Esophagus squamous epithelium (tissue), 5 donors: ENCODE results near the gene ATP1B3. TPM values are rescaled to one million over a fixed set of nuclear protein-coding genes. Genes with fewer than 3 reads are reported as not detected.
A peak's percentile ranks its signal among the peaks of the same experiment; 100 is the strongest.

ENCODE experiments used
- DNase-seq: peaks from one replicate; lab custom pipeline; 2025; lab: John Stamatoyannopoulos, UW
- H3K27ac ChIP-seq, 4 donors: fragments of 200-600 bp; sonication (generic); one replicate each; pipeline ENCODE4 v1.5.1; 2016 to 2019; ENCODE audit warnings: mild to moderate bottlenecking in 1 of 4
- H3K27me3 ChIP-seq, 4 donors: fragments of 200-600 bp; sonication (generic); 1 replicate in 3 of 4; 2 replicates in 1 of 4; pipeline versions ENCODE4 v1.5.1 to v1.6.0; 2017 to 2021; ENCODE audit warnings: antibody characterized with exemption in 1 of 4
- H3K36me3 ChIP-seq, 3 donors: fragments of 200-600 bp; sonication (generic); one replicate each; pipeline ENCODE4 v1.5.1; 2016 to 2019
- H3K4me1 ChIP-seq, 3 donors: fragments of 200-600 bp; sonication (generic); one replicate each; pipeline ENCODE4 v1.5.1; 2017 to 2019
- H3K4me3 ChIP-seq, 4 donors: fragments of 200-600 bp; sonication (generic); 1 replicate in 3 of 4; 2 replicates in 1 of 4; pipeline ENCODE4 v1.5.1; 2016 to 2019; ENCODE audit warnings: mild to moderate bottlenecking in 2 of 4, moderate library complexity in 1 of 4
- H3K9me3 ChIP-seq, 3 donors: fragments of 200-600 bp; sonication (generic); one replicate each; pipeline ENCODE4 v1.5.1; 2016 to 2019
- CTCF ChIP-seq, 6 experiments: fragments of 450-650 bp in 4 of 6; fragments of 200-600 bp in 2 of 6; sonication (generic) in 2 of 6; IDR thresholded peaks; one replicate each; pipeline ENCODE4 v1.5.1; 2016 to 2019; ENCODE audit warnings: antibody characterized with exemption in 6 of 6, mild to moderate bottlenecking in 4 of 6, moderate library complexity in 4 of 6
- POLR2A ChIP-seq, 4 donors: fragments of 450-650 bp; IDR thresholded peaks; one replicate each; pipeline ENCODE4 v1.6.1; 2017; ENCODE audit warnings: antibody characterized with exemption in 4 of 4, mild to moderate bottlenecking in 4 of 4, moderate library complexity in 3 of 4
- WGBS, 2 donors: methylation state at CpG; one replicate each; pipeline ENCODE4 v1.1.5; 2018; 5-methylcytosine and 5-hydroxymethylcytosine counted together
- intact Hi-C: fragments of 100-400 bp; cut with DNase I; formaldehyde crosslinking; loops from one replicate; pipeline ENCODE4 v1.15.0; 2022
- total RNA-seq, 4 donors: library from RNA; depleted of rRNA; stranded (reverse); fragments of >200 nt; gene quantifications; one replicate each; pipeline ENCODE4 v1.1.0, GENCODE V29; 2016
- donor health status: DM: yes; HTN: yes; CAD: no.

ATP1B3 gene
- total RNA-seq, 4 donors from 2014 or later = 61.0 to 160 (median 126) TPM

- intact Hi-C loops = no loop called here
- TF ChIP-seq CTCF (IDR thresholded peaks at IDR 0.05) (no peak), POLR2A (IDR thresholded peaks at IDR 0.05) (no peak)
- no peak overlapping the region for H3K4me3 ChIP-seq
- H3K27ac ChIP-seq = no peak overlapping the region
- H3K27me3 ChIP-seq = peaks cover 0 to 4% (median 0%) of the 10 kb centered on the region in 4 donors
- H3K4me1 ChIP-seq = peaks cover 5 to 37% (median 13%) of the 10 kb centered on the region in 3 donors
- no peak for DNase-seq
- WGBS, 2 donors = 60 to 63% methylated on average over 5 of the region's 5 CpGs
- H3K9me3 ChIP-seq = no peaks in the 10 kb centered on the region
- H3K36me3 ChIP-seq = no peaks in the 10 kb centered on the region
Measured at GRCh38 chr3:141851411-141851810, 25.0 kb upstream of the ATP1B3 start.

GRCh38 chr3:141853081-141853601 is 23.3 kb upstream of the ATP1B3 start:
- no peaks in the 10 kb centered on the region for H3K36me3 ChIP-seq
- H3K4me3 ChIP-seq = no peak overlapping the region
- H3K27me3 ChIP-seq = peaks cover 0 to 19% (median 0%) of the 10 kb centered on the region in 4 donors
- peaks cover 5 to 37% (median 12%) of the 10 kb centered on the region in 3 donors for H3K4me1 ChIP-seq
- peak overlapping the region; percentile 49 to 62 (median 53) for H3K27ac ChIP-seq
- WGBS, 2 donors = 19 to 24% methylated on average over 4 of the region's 4 CpGs
- intact Hi-C loops = no loop called here
- DNase-seq = no peak
- H3K9me3 ChIP-seq = no peaks in the 10 kb centered on the region
- TF ChIP-seq POLR2A (IDR thresholded peaks at IDR 0.05) (no peak), CTCF (IDR thresholded peaks at IDR 0.05) (no peak)

- TF ChIP-seq POLR2A (IDR thresholded peaks at IDR 0.05) = no peak
- TF ChIP-seq CTCF (IDR thresholded peaks at IDR 0.05) = peak in 3 of 6 experiments; percentile 12 to 31 (median 13)
- Histone ChIP-seq H3K4me1 (peaks cover 5 to 37% (median 12%) of the 10 kb centered on the region in 3 donors), H3K27ac (peak overlapping the region; percentile 49 to 62 (median 53)), H3K36me3 (no peaks in the 10 kb centered on the region), H3K27me3 (peaks cover 0 to 22% (median 0%) of the 10 kb centered on the region in 4 donors), H3K4me3 (no peak overlapping the region), H3K9me3 (no peaks in the 10 kb centered on the region)
- intact Hi-C loops = no loop called here
- WGBS, 2 donors = 45 to 72% methylated on average over 10 of the region's 10 CpGs
- no peak for DNase-seq
Measured at GRCh38 chr3:141853629-141854168, 22.7 kb upstream of the ATP1B3 start.

- DNase-seq = no peak
- WGBS, 2 donors = 78 to 88% methylated on average over 1 of the region's 1 CpG
Measured at GRCh38 chr3:141854599-141854998, 21.8 kb upstream of the ATP1B3 start.

More at GRCh38 chr3:141854599-141854998, 21.8 kb upstream of the ATP1B3 start:
- intact Hi-C loops = no loop called here
- Histone ChIP-seq H3K4me1 (peaks cover 5 to 41% (median 13%) of the 10 kb centered on the region in 3 donors), H3K27ac (no peak overlapping the region), H3K4me3 (no peak overlapping the region), H3K9me3 (no peaks in the 10 kb centered on the region), H3K27me3 (peaks cover 0 to 22% (median 0%) of the 10 kb centered on the region in 4 donors), H3K36me3 (no peaks in the 10 kb centered on the region)
- TF ChIP-seq CTCF (IDR thresholded peaks at IDR 0.05) = no peak
- TF ChIP-seq POLR2A (IDR thresholded peaks at IDR 0.05) = no peak
